ENCODE data around the gene CACNA1A.

GRCh38 chr19:13548131-13548530, 41.9 kb upstream of the CACNA1A start:
- no peak for TF ChIP-seq YY1 (IDR thresholded peaks at IDR 0.05; ENCODE audit: insufficient read depth, insufficient replicate concordance, low read depth, low read length)
- TF ChIP-seq ZBTB3 (CRISPR knock-in tag; IDR thresholded peaks at IDR 0.05; ENCODE audit: borderline replicate concordance, low read depth) = no peak
- no peak for TF ChIP-seq EZH2 (conservative IDR thresholded peaks at IDR 0.05; ENCODE audit: low read depth, low read length)
- no peak for TF ChIP-seq HNRNPLL (IDR thresholded peaks at IDR 0.05; ENCODE audit: low read depth, low read length, poor library complexity, severe bottlenecking)
- TF ChIP-seq ZNF280B (CRISPR knock-in tag; IDR thresholded peaks at IDR 0.05; ENCODE audit: borderline replicate concordance) = no peak
- TF ChIP-seq E2F5 (CRISPR knock-in tag; conservative IDR thresholded peaks at IDR 0.05) = no peak
- no peak for TF ChIP-seq DNMT3B (CRISPR knock-in tag; conservative IDR thresholded peaks at IDR 0.05)
- TF ChIP-seq SIN3A (IDR thresholded peaks at IDR 0.05; ENCODE audit: borderline replicate concordance, low read depth, low read length) = no peak
- TF ChIP-seq FOXK2 (IDR thresholded peaks at IDR 0.05) = no peak
- no peak for TF ChIP-seq CREM (IDR thresholded peaks at IDR 0.05)
- TF ChIP-seq CREM (CRISPR knock-in tag; IDR thresholded peaks at IDR 0.05) = no peak
- no peak for TF ChIP-seq NR3C1 (CRISPR knock-in tag; IDR thresholded peaks at IDR 0.05)
- TF ChIP-seq ZNF768 (CRISPR knock-in tag; IDR thresholded peaks at IDR 0.05) = no peak
- TF ChIP-seq ZNF607 (CRISPR knock-in tag; IDR thresholded peaks at IDR 0.05; ENCODE audit: borderline replicate concordance) = no peak

All from HepG2 (cell line).